ENCODE data around the gene NEXN. TPM values are rescaled to one million over a fixed set of nuclear protein-coding genes. Genes with fewer than 3 reads are reported as not detected.
A peak's percentile ranks its signal among the peaks of the same experiment; 100 is the strongest.
"Not testable (repeated sequence)": the region's sequence is repeated elsewhere in the genome, so short reads cannot be mapped to it uniquely, and the experiment has no call there.

NEXN gene
- total RNA-seq, 1 experiment from 2014 or later, result 1.6 TPM

- H3K27ac Mint-ChIP-seq (ENCODE audit: low read depth, unreplicated experiment), result no peak overlapping the region
- no peak overlapping the region for H3K4me3 Mint-ChIP-seq (ENCODE audit: unreplicated experiment)
- TF ChIP-seq, protein P1, sequence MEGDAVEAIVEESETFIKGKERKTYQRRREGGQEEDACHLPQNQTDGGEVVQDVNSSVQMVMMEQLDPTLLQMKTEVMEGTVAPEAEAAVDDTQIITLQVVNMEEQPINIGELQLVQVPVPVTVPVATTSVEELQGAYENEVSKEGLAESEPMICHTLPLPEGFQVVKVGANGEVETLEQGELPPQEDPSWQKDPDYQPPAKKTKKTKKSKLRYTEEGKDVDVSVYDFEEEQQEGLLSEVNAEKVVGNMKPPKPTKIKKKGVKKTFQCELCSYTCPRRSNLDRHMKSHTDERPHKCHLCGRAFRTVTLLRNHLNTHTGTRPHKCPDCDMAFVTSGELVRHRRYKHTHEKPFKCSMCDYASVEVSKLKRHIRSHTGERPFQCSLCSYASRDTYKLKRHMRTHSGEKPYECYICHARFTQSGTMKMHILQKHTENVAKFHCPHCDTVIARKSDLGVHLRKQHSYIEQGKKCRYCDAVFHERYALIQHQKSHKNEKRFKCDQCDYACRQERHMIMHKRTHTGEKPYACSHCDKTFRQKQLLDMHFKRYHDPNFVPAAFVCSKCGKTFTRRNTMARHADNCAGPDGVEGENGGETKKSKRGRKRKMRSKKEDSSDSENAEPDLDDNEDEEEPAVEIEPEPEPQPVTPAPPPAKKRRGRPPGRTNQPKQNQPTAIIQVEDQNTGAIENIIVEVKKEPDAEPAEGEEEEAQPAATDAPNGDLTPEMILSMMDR (IDR thresholded peaks at IDR 0.05; ENCODE audit: unreplicated experiment), result no peak
- H3K27me3 Mint-ChIP-seq (ENCODE audit: insufficient read depth, unreplicated experiment), result no peaks in the 10 kb centered on the region
- H3K9me3 Mint-ChIP-seq (ENCODE audit: unreplicated experiment), result no peaks in the 10 kb centered on the region
- peak; percentile 96 for DNase-seq (ENCODE audit: unreplicated experiment)
- CTCF ChIA-PET, result interaction anchor here (0.6 to 5.8 kb wide), 15 partner anchors 12 to 315 kb away, joined by 3 to 70 read pairs (median 4); partner anchors contain the start of gene DNAJB4
- peaks cover 24% of the 10 kb centered on the region for H3K36me3 Mint-ChIP-seq (ENCODE audit: insufficient read depth, unreplicated experiment)
- BruUV-seq (replicated peaks), result TSS peak; percentile 67
- peaks cover 26% of the 10 kb centered on the region for H3K4me1 Mint-ChIP-seq (ENCODE audit: insufficient read depth, unreplicated experiment)
- POLR2A ChIA-PET, result interaction anchor here (0.7 to 9.6 kb wide), 41 partner anchors 9 to 644 kb away, joined by 3 to 598 read pairs (median 5); partner anchors contain the start of genes DNAJB4, IFI44L, MIGA1 and USP33
- intact Hi-C loops (cut with micrococcal nuclease), result loop anchor here (5.0 to 10.0 kb wide), 3 partner anchors 114 to 221 kb away; partner anchors contain the start of gene USP33
These were observed 90.0 kb downstream of the NEXN start for GRCh38 chr1:77978293-77978968.

GRCh38 chr1:77978969-77979876 lies 90.8 kb downstream of the NEXN start, which contains the start of gene FUBP1:
Gene FUBP1 (minus strand): TSS chr1:77979072. CDS start chr1:77979004, 68 bp downstream.
- H3K27ac Mint-ChIP-seq (ENCODE audit: low read depth, unreplicated experiment), result no peak within 1 kb of the TSS
- TF ChIP-seq, protein P1 (IDR thresholded peaks at IDR 0.05; ENCODE audit: unreplicated experiment), result peak; percentile 68
- intact Hi-C loops (cut with micrococcal nuclease), result loop anchor here (1.0 to 10.0 kb wide), 5 partner anchors 25 to 222 kb away; partner anchors contain the start of genes DNAJB4 and USP33
- DNase-seq (ENCODE audit: unreplicated experiment), result peak; percentile 99
- CTCF ChIA-PET, result interaction anchor here (0.6 to 5.8 kb wide), 18 partner anchors 12 to 316 kb away, joined by 3 to 70 read pairs (median 4); partner anchors contain the start of gene DNAJB4
- no peaks in the 10 kb centered on the region for H3K9me3 Mint-ChIP-seq (ENCODE audit: unreplicated experiment)
- POLR2A ChIA-PET, result interaction anchor here (0.7 to 9.6 kb wide), 41 partner anchors 10 to 641 kb away, joined by 3 to 598 read pairs (median 5); partner anchors contain the start of genes DNAJB4, IFI44L, MIGA1 and USP33
- H3K36me3 Mint-ChIP-seq (ENCODE audit: insufficient read depth, unreplicated experiment), result peaks cover 16% of the 10 kb centered on the region
- BruUV-seq (replicated peaks), result TSS peak; percentile 74
- no peak within 1 kb of the TSS for H3K4me3 Mint-ChIP-seq (ENCODE audit: unreplicated experiment)
- H3K27me3 Mint-ChIP-seq (ENCODE audit: insufficient read depth, unreplicated experiment), result no peaks in the 10 kb centered on the region
- peaks cover 23% of the 10 kb centered on the region for H3K4me1 Mint-ChIP-seq (ENCODE audit: insufficient read depth, unreplicated experiment)

- CTCF ChIA-PET, result interaction anchor here (0.5 kb wide), 1 partner anchor 16 kb away, joined by 3 read pairs; no protein-coding TSS in a partner anchor
- H3K4me3 Mint-ChIP-seq (ENCODE audit: unreplicated experiment); H3K27me3 Mint-ChIP-seq (ENCODE audit: insufficient read depth, unreplicated experiment); DNase-seq (ENCODE audit: unreplicated experiment); H3K9me3 Mint-ChIP-seq (ENCODE audit: unreplicated experiment); H3K27ac Mint-ChIP-seq (ENCODE audit: low read depth, unreplicated experiment); intact Hi-C loops (cut with micrococcal nuclease); BruUV-seq (replicated peaks): not testable (repeated sequence)
- Mint-ChIP-seq H3K36me3 (ENCODE audit: insufficient read depth, unreplicated experiment) (peaks cover 29% of the 10 kb centered on the region), H3K4me1 (ENCODE audit: insufficient read depth, unreplicated experiment) (peaks cover 20% of the 10 kb centered on the region)
- POLR2A ChIA-PET, result interaction anchor here (0.6 to 9.6 kb wide), 2 partner anchors 20 kb away, joined by 3 to 598 read pairs; partner anchors contain the start of gene DNAJB4
These were observed 95.0 kb downstream of the NEXN start for GRCh38 chr1:77983352-77983996.

- intact Hi-C loops (cut with micrococcal nuclease), result no loop called here
- POLR2A ChIA-PET, result interaction anchor here (0.6 kb wide), 1 partner anchor 19 kb away, joined by 3 read pairs; no protein-coding TSS in a partner anchor
- DNase-seq (ENCODE audit: unreplicated experiment), result no peak
- Mint-ChIP-seq H3K27me3 (ENCODE audit: insufficient read depth, unreplicated experiment) (no peaks in the 10 kb centered on the region), H3K27ac (ENCODE audit: low read depth, unreplicated experiment) (no peak overlapping the region), H3K9me3 (ENCODE audit: unreplicated experiment) (no peaks in the 10 kb centered on the region), H3K36me3 (ENCODE audit: insufficient read depth, unreplicated experiment) (peaks cover 32% of the 10 kb centered on the region), H3K4me3 (ENCODE audit: unreplicated experiment) (no peak overlapping the region), H3K4me1 (ENCODE audit: insufficient read depth, unreplicated experiment) (peaks cover 26% of the 10 kb centered on the region)
- BruUV-seq (replicated peaks), result no TSS peak
- CTCF ChIA-PET, result interaction anchor here (0.5 to 0.7 kb wide), 2 partner anchors 15 to 856 kb away, joined by 3 to 4 read pairs; no protein-coding TSS in a partner anchor
- TF ChIP-seq, protein P1 (IDR thresholded peaks at IDR 0.05; ENCODE audit: unreplicated experiment), result no peak
These were observed 95.6 kb downstream of the NEXN start for GRCh38 chr1:77983997-77984355.
